Cardiac fibroblast (primary cell): Measurements from ENCODE around the gene DNAAF9.

ENCODE experiments used
- DNase-seq, 2 donors: peaks; one replicate each; pipeline versions ENCODE4 v3.0.0 to v3.0.0-alpha.2; 2010; ENCODE audit warnings: low read depth in 2 of 2
- H3K4me3 ChIP-seq, 2 donors: replicated peaks in 1 of 2; 1 replicate in 1 of 2; 2 replicates in 1 of 2; pipeline ENCODE4 v1.5.1; 2011; ENCODE audit warnings: low read depth in 2 of 2, low read length in 2 of 2, mild to moderate bottlenecking in 2 of 2, moderate library complexity in 1 of 2
- TF ChIP-seq, protein P1 (sequence below): IDR thresholded peaks from one replicate; pipeline ENCODE4 v1.5.1; 2011; ENCODE audit warnings: low read depth, mild to moderate bottlenecking, low read length, inconsistent platforms

DNAAF9 gene

DNA sequence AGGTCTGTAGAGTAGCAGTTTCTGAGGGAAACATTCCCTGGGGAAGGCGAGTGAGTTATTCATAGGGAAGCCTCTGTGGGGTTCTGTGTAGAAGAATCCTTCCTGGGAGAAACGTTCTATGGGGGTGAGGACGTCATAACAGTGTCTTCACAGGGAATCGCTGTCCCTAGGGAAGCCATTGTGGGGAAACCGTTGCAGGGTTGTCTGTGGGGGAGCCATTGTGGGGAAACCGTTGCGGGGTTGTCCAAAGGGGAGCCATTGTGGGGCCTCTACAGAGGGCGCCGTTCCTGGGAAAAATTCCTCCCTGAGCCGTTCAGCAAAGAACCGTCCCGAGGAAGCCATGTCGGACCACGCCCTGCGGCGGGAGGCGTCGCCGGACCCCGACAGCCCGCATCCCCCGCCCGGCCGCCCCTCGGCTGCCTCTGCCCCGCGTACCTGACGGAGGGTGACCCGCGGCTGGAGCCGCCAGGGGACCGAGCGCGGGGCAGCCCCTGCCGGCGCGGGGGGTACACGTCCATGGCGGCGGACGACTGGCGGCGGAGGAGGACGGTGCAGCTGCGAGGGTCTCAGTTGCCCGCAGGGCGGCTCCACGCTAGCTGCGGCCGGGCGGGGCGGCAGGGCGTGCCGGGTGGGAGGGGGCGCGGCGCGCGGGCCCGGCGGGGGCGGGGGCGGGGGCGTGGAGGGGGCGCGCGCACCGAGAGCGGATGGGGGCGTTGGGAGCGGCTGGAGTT, at the start of gene DNAAF9:
TSS of gene DNAAF9 (minus strand) at position 630 of the 731 bp plus-strand sequence. CDS start at position 518, 112 bp downstream.
- peak within 1 kb of the TSS; percentile 78 to 80 for H3K4me3 ChIP-seq
- peak; percentile 59 to 79 for DNase-seq
- TF ChIP-seq, protein P1, sequence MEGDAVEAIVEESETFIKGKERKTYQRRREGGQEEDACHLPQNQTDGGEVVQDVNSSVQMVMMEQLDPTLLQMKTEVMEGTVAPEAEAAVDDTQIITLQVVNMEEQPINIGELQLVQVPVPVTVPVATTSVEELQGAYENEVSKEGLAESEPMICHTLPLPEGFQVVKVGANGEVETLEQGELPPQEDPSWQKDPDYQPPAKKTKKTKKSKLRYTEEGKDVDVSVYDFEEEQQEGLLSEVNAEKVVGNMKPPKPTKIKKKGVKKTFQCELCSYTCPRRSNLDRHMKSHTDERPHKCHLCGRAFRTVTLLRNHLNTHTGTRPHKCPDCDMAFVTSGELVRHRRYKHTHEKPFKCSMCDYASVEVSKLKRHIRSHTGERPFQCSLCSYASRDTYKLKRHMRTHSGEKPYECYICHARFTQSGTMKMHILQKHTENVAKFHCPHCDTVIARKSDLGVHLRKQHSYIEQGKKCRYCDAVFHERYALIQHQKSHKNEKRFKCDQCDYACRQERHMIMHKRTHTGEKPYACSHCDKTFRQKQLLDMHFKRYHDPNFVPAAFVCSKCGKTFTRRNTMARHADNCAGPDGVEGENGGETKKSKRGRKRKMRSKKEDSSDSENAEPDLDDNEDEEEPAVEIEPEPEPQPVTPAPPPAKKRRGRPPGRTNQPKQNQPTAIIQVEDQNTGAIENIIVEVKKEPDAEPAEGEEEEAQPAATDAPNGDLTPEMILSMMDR, result peak; percentile 6

DNA sequence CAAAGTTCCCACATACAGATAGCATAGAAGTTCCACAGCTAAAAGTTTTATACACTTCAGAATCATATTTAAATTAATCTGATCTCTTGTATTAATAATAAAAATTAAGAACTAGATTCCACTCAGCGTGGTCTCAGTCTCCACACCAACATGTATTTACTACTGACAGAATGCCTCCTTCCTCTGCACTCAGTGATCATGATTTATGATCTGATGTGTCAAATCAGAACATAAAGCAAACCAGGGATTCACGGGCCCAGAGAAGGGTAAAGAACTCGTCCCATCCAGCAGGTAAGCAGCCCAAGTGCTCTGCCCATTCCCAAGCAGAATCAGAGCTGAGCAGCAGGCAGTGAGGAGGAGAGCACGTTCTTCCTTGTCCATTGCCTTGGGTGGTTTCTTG, 49.2 kb upstream of the DNAAF9 start:
- no peak overlapping the region for H3K4me3 ChIP-seq
- TF ChIP-seq, protein P1, result no peak

DNA sequence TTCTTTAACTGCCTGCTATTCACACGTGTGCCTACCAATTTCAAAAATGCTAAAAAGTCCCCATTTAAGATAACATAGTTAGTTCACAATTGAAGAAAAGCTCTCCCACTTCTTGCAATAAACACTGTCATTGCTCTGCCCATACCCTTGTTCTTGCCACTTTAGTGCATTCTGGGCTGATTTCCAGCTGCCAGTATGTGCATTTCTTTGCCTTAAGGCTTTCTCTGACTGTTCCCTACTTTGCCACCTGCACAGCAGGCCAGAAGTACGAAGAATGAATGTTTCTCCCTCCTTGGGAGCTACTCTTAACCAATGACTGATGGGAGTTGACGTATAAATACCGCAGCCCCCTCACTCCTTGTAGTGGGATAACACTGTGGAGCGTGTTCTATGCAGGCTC, 47.4 kb upstream of the DNAAF9 start:
- no peak for DNase-seq
- TF ChIP-seq, protein P1, result no peak
- no peak overlapping the region for H3K4me3 ChIP-seq

More for the DNA sequence above, 49.2 kb upstream of the DNAAF9 start:
- no peak for DNase-seq

GRCh38 chr20:3452690-3453089, 45.2 kb upstream of the DNAAF9 start:
- no peak for DNase-seq
- TF ChIP-seq, protein P1, result no peak
- no peak overlapping the region for H3K4me3 ChIP-seq

- TF ChIP-seq, protein P1, result no peak
- DNase-seq, result no peak
- H3K4me3 ChIP-seq, result no peak overlapping the region
Measured at GRCh38 chr20:3452136-3452535, 44.7 kb upstream of the DNAAF9 start.

DNA sequence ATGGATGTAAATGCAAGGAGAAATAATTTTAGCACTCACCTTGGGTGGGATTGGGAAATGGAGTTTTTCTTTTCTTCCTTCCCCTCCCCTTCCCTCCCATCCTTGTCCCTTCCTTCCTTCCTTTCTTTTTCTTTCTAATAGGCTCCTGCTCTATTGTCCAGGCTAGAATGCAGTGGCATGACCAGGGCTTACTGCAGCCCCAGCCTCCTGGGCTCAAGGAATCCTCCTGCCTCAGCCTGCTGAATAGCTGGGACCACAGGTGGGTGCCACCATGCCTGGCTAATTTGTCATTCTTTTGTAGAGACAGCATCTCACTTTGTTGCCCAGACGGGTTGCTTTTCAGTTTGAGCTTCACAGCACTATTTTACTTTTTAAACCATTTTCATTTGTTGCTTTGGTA, 41.9 kb upstream of the DNAAF9 start:
- TF ChIP-seq, protein P1, result no peak
- H3K4me3 ChIP-seq, result no peak overlapping the region
- DNase-seq, result no peak

DNA sequence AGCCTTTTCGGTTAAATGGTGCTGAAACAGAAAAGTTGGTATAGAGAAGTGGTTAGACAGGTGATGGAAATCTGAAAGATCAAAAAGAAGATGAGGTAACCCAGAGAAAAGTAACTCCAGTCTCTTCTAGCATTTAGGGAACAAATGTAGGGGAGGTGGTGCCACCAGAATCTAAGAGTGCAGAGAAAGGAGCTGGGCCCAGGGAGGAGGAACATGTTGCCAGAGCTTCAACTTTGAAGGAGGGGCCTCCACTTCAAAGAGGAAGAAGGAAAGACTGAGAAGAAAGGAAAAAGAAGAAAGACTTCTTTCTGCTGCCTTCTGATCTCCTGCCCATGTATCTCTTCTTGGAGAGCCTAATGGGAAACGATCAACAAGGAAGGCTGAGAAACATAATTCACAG, 39.9 kb upstream of the DNAAF9 start:
- no peak overlapping the region for H3K4me3 ChIP-seq
- TF ChIP-seq, protein P1, result no peak
- DNase-seq, result no peak
